ENCODE results near the gene RP9.
"Not testable (repeated sequence)": the region's sequence is repeated elsewhere in the genome, so short reads cannot be mapped to it uniquely, and the experiment has no call there.

The RP9 gene

DNA sequence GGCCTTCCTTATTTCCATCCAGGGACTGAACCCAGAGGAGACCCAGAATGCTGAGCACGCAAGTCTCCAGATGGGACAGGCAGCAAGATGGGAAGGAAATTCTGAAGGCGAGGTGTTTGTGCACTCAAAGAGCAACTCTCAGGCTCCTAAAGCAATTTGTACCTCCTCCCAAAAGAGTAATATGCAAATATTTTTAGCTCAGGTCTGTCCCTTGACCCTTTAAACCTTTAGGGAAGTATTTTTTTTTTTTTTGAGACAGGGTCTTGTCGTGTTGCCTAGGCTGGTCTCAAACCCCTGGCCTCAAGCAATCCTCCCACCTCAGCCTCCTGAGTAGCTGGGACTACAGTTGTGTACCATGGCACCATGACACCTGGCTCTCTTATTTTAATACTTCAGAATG is 8.4 kb downstream of the RP9 start:
- FAIRE-seq: no peak

DNA sequence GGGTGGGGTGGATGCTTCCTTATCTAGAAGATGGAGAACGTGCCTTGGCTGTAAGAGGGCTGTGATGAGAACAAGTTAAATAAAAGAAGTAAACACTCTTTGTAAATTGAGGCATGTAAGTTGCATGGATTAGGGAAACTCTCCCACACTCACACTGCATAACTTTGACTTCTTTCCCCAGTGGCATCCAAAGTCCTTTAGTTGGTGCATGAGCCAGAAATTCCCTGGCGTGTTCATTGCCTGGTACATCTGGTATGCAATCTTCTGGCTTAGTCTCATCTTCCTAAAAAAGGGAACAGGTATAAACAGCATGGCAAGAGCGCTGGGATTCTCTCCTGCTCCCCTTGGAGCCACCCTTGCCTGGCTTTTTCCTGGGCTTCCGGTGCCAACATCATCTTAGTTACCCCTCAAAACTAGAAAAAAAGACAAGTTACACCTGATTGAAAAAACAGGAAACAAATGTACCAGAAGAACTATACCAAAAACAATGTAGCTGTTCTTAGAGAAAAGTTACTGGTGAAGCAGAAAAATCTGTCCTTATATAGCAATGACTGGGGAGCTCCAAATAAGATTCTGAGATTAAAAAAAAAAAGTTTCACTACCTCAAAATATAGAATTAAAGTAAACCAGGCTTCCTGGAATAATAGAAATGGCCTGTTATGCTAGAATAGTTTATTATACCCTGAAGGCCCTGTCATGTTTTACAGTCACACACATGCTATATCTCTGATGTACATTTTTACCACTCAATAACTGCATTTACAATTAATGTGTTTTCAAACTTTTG is 9.9 kb downstream of the RP9 start:
- FAIRE-seq: no peak

- FAIRE-seq: not testable (repeated sequence)
These were observed 14.4 kb downstream of the RP9 start for GRCh38 chr7:33094745-33095275.

DNA sequence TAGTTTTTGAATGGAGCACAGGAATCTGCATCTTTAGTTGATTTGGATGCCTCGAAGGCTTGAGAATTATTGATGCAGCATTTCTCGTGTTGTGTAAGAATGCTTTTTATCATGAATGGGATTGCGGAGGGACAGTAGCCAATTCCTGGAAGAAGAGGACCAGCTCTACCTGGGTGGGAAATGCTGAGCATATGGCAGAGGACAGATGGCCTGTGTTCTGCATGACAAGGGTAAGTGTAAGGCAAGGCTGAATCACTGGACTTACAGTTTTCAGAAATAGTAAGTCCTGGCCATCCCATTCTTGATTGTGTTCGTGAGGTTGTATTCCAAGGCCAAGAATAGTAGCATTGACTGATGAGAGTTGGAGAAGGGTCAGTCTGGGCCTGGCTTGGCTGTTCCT is 15.9 kb downstream of the RP9 start:
- FAIRE-seq: no peak

DNA sequence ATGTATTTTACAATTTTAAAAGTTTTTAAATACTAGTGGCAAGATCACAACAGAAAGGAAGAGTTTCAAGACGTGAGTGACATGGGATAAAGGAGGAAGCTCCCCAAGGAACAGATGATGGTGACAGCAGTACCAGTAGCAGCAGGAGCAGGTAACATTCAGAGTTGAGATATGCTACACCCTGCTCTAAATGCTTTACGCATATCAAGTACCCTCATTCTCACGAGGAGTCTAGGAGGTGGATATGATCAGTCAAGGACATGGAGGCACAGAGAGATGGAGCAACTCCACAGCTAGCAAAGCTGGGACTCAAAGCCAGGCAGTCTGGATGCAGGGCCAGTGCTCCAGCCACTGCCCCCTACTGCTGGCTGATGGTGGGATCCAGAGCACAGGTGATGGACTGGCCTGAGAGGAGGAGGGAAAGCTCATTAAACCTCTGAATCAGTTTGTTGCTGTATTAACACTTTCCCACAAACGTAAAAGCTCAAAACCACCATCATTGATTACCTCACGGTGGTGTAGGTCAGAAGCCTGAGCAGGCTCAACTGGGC is 17.5 kb downstream of the RP9 start:
- no peak for FAIRE-seq

- no peak for FAIRE-seq
These were observed 18.1 kb downstream of the RP9 start for GRCh38 chr7:33091111-33091531.

DNA sequence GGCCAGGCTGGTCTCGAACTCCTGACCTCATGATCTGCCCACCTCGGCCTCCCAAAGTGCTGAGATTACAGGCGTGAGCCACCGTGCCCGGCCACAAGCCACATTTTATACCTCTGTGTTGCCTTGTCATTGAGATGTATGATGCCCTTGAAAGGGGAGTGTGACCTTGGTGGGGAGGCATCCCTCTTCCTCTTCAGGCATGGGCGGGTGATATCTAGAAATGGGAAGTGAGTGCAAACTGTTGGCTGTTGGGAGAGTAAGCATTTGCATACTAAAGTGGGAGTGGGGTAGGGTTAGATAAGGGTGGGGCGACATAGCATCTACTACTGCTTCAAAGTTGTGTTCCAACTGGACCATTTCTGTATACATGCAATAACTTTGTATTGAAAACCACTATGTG is 20.1 kb downstream of the RP9 start:
- FAIRE-seq: no peak

DNA sequence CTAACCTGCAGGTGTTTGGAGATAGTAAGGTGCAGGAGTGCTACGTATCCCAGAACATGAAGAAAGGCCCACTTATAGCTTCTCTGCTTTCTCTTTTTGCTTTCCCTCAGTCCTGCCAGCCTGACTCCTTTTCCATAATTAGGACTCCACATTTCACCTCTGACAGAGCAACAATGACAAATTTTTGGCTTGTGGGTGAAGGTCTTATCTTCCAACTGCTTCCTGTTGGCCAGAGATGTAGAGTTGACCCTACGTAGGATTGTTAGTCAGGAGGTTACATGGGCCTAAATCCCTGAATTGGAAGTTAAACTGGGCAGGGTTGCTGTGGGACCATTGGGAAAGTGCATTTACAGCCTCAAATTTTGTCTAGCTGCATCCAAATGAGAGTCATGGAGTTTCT is 21.3 kb downstream of the RP9 start:
- FAIRE-seq: no peak

- FAIRE-seq: no peak
These were observed 21.8 kb downstream of the RP9 start for GRCh38 chr7:33087356-33087755.

- FAIRE-seq: no peak
These were observed 29.2 kb downstream of the RP9 start for GRCh38 chr7:33079763-33080690.

DNA sequence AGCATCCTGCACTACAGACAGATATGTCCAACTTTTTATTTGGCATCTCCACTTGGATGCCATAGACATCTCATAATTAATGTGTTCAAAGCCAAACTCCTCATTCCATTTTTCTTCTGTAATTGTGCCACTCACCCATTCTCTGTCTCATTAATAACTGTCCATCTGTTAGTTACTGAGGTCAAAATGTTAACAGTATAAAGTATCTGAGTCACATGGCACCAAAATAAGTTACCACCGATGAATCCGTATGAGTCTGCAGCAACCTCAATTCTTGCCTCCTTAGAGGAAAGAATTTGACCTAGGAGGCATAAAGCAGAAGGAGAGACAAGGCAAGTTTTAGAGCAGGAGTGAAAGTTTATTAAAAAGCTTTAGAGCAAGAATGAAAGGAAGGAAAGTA is 30.1 kb downstream of the RP9 start:
- no peak for FAIRE-seq

GRCh38 chr7:33076737-33077136 is 32.5 kb downstream of the RP9 start:
- no peak for FAIRE-seq

DNA sequence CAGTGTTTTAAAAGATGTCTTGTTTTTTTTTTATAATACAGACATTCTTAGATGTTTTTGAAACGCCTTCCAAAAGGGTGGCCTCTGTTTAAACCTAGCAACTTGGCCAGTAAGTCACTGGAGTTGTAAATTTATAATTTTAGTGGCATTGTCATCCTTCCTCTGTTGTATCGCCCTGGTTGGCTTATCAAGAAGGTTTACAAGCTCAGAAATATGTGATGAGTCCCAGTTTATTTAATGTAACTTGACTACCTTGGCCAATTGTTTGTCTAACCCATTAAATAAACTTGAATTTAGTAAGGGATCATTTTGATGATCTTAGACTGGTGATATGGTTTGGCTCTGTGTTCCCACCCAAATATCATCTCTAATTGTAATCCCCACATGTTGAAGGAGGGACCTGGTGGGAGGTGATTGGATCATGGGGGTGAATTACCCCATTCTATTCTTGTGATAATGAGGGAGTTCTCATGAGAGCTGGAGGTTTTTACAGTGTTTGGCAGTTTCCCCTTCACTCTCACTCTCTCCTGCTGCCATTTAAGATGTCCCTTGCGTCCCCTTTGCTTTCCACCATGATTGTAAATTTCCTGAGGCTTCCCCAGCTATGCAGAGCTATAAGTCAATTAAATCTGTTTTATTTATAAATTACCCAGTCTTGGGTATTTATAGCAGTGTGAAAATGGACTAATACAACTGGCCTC is 33.2 kb downstream of the RP9 start:
- FAIRE-seq: no peak

DNA sequence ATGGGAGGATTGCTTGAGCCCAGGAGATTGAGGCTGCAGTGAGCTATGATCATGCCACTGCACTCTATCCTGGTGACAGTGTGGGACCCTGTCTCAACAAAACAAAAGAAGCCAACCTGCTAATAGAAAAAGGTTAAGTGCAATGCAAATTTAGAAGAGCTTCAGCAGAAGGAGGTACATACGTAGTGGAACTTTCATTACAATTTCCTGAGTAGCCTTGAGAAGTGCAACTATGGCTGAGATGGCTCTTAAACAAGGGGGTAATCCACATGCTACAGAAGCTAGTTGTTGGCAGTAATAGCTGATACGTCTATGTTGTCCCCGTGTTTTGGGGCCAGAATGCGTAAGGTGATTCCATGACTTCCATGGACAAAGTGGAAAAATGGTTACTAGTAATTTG is 36.0 kb downstream of the RP9 start:
- FAIRE-seq: no peak

- no peak for FAIRE-seq
These were observed 36.7 kb downstream of the RP9 start for GRCh38 chr7:33072471-33072870.

DNA sequence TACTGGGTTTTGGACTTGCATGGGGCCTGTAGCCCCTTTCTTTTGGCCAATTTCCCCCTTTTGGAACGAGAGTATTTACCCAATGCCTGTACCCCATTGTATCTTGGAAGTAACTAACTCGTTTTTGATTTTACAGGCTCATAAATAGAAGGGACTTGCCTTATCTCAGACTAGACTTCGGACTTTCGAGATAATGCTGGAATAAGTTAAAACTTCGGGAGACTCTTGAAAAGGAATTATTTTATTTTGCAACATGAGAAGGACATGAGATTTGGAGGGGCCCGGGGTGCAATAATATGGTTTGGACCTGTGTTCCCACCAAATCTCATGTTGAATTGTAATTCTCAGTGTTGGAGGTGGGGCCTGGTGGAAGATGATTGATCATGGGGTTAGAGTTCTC is 38.4 kb downstream of the RP9 start:
- no peak for FAIRE-seq

DNA sequence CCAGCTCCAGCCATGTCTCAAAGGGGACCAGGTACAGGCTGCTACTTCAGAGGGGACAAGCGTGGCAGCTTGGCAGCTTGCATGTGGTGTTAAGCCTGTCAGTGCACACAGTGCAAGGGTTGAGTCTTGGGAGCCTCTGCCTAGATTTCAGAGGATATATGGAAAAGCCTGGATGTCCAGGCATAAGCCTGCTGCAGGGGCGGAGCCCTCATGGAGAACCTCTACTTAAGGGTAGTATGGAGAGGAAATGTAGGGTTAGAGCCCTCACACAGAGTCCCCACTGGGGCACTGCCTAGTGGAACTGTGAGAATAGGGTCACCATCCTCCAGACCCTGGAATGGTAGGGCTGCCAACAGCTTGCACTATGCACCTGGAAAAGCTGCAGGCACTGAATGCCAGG is 38.9 kb downstream of the RP9 start:
- no peak for FAIRE-seq

- FAIRE-seq: no peak
These were observed 41.3 kb downstream of the RP9 start for GRCh38 chr7:33067921-33068320.

DNA sequence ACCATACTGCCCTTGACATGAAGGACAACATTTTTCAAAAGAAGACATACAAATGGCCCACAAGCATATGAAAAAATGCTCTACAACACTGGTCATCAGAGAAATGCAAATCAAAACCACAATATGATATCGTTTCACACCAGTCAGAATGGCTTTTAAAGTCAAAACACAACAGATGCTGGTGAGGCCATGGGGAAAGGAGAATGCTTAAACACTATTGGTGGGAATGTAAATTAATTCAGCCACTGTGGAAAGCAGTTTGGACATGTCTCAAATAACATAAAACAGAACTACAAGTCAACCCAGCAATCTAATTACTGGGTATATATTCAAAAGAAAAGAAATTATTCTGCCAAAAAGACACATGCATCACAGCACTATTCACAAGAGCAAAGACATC is 42.4 kb downstream of the RP9 start:
- FAIRE-seq: no peak

- no peak for FAIRE-seq
These were observed 43.2 kb downstream of the RP9 start for GRCh38 chr7:33065981-33066380.

DNA sequence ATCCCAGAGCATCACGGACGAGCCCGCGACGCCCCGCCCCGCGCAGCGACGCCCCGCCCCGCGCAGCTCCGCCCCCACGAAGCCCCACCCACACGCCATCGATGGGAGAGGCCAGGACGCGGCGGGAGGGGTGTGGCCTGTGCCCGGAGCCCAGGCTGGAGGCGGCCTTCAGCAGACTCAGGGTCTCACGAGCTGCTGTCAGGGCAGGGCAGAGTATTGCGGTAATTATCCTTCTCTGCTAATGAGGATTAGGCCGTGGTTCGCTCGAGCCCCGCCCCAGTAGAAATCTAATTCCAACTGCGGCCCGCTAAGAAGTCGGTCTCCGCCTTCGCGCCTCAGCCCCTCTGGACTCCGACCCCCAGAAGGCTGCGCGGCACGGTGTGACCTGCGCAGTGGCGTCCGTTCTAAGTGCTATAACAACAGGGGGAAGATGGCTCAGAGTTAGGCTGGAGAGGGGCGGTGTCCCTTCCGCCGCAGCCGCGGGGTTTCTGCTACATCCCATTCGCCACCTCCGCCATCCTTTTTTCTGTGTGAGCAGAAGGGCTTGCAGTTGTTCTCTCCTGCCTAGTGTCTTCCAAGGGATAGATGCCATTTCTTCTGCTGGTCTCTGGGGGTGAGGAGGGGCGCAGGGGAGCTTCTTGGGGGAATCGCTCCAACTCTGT is 46.3 kb downstream of the RP9 start:
- FAIRE-seq: no peak

- FAIRE-seq: no peak
These were observed 47.0 kb downstream of the RP9 start, which contains the start of gene NT5C3A for GRCh38 chr7:33062023-33062781. TSS of gene NT5C3A (minus strand) at chr7:33062776. CDS start at chr7:33062705, 71 bp downstream.
